Fibroblast of the aortic adventitia (primary cell): ENCODE data around the gene PCSK6. TPM values are rescaled to one million over a fixed set of nuclear protein-coding genes. Genes with fewer than 3 reads are reported as not detected.
"Not testable (repeated sequence)": the region's sequence is repeated elsewhere in the genome, so short reads cannot be mapped to it uniquely, and the experiment has no call there.

ENCODE experiments used
- DNase-seq: peaks from one replicate; pipeline ENCODE4 v3.0.0-alpha.2; 2010; ENCODE audit warnings: low read depth
- H3K4me3 ChIP-seq: 2 replicates; pipeline ENCODE4 v1.5.1; 2011; ENCODE audit warnings: low read depth, mild to moderate bottlenecking, control low read depth, low read length, moderate library complexity
- total RNA-seq: library from RNA; depleted of rRNA; stranded (reverse); fragments of >200 nt; gene quantifications from 2 replicates; pipeline ENCODE4 v1.2.3, GENCODE V29; 2012; ENCODE audit warnings: low replicate concordance
- TF ChIP-seq, protein P1 (sequence below): IDR thresholded peaks from 2 replicates; pipeline ENCODE4 v1.5.1; 2011; ENCODE audit warnings: mild to moderate bottlenecking, low read length, control low read depth, inconsistent platforms; ENCODE audit not compliant: insufficient read depth

PCSK6 gene
- total RNA-seq, 1 donor: 0.81 TPM

DNA sequence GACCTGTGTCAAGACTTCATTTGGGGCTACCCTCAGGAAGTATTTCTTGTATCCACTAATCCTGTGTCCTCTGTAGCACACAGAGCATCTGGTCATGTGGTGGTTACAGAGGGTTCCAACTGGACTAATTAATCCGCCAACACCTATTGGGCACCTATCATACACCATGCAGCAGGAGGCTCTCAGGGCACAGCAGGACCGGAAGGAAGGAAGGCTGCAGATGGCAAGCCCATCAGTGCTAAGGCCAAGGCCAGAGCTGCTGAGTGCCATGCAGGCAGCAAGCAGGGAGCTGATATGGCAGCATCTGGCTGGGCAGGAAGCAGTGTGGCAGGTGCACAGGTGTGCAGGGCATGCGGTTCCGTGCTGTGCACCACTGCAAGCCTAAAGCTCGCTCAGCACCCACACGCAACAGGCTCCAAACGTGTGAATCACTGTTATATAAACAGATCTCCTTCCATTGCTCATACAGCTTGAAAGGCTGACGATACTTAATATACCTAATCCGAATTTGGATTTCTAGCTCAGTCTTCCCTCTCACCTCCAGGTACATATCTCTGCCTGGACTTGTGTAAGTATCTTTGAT, 130.1 kb downstream of the PCSK6 start:
- DNase-seq: no peak
- H3K4me3 ChIP-seq: no peak overlapping the region
- TF ChIP-seq, protein P1, sequence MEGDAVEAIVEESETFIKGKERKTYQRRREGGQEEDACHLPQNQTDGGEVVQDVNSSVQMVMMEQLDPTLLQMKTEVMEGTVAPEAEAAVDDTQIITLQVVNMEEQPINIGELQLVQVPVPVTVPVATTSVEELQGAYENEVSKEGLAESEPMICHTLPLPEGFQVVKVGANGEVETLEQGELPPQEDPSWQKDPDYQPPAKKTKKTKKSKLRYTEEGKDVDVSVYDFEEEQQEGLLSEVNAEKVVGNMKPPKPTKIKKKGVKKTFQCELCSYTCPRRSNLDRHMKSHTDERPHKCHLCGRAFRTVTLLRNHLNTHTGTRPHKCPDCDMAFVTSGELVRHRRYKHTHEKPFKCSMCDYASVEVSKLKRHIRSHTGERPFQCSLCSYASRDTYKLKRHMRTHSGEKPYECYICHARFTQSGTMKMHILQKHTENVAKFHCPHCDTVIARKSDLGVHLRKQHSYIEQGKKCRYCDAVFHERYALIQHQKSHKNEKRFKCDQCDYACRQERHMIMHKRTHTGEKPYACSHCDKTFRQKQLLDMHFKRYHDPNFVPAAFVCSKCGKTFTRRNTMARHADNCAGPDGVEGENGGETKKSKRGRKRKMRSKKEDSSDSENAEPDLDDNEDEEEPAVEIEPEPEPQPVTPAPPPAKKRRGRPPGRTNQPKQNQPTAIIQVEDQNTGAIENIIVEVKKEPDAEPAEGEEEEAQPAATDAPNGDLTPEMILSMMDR: no peak

GRCh38 chr15:101358895-101359294, 130.6 kb downstream of the PCSK6 start:
- DNase-seq: no peak
- TF ChIP-seq, protein P1: no peak

DNA sequence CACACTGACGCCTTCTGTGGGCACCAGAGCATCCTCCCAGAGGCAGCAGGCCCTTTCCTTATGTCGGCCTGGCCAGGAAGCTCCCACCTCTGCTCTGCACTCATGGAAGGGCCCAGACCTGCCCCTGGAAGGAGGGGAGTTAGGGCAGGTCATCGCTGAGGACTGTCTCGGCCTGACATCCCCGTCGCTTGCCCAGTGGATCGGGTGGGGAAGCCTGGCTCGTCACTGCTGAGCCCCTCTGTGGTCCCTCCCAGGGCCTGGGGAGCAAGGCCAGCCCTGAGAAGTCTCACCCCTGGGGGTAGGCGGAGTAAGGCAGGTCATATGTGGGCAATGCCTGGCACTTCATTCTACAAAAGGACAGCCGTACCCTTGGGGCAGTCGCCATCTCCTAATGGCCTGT, 131.6 kb downstream of the PCSK6 start:
- no peak for DNase-seq

More at GRCh38 chr15:101358895-101359294, 130.6 kb downstream of the PCSK6 start:
- no peak overlapping the region for H3K4me3 ChIP-seq

DNA sequence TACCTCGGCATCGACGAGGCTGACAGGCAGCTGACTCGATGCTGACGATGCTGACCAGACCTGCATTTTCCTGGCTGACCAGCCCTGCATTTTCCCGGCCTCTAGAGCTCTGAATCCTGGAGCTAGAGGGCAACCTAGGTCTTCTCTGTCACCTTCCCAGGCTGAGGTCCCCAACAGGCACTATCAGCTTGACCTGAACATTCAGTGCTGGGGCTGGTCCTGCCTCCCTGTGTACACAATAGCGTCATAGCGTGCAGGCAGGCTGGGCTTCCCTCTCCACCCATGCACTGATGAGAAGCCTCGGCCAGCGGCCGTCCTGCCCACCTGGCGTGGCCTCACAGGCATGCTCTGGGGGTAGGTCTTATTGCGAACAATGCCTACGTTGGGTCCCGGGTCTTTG, 132.2 kb downstream of the PCSK6 start:
- TF ChIP-seq, protein P1: no peak
- no peak overlapping the region for H3K4me3 ChIP-seq
- DNase-seq: no peak

More for the DNA sequence above, 131.6 kb downstream of the PCSK6 start:
- no peak overlapping the region for H3K4me3 ChIP-seq
- TF ChIP-seq, protein P1: no peak

DNA sequence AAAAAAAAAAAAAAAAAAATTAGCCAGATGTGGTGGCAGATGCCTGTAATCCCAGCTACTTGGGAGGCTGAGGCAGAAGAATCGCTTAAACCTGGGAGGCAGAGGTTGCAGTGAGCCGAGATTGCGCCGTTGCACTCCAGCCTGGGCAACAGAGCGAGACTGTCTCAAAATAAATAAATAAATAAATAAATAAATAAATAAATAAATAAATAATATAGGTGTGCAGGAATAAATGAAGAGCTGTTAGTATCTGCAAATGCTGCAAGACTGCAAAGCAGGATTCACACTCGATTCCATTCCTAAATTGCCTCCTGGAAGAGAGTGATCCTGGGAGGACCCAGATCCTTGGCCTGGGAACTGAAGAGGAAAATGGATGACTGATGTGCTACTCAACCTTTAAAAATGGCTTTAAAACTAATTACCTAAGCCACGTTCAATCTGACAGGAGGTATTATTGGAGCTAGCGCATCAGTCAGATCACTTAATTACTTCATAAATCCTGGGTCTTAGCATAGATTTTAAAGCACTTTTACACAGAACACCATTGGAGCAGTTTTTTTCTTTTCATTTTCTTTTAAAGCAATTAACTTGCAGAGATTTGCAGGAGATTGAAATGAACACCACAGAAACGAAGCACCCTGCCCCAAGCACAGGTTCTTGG, 132.9 kb downstream of the PCSK6 start:
- not testable (repeated sequence) for DNase-seq

DNA sequence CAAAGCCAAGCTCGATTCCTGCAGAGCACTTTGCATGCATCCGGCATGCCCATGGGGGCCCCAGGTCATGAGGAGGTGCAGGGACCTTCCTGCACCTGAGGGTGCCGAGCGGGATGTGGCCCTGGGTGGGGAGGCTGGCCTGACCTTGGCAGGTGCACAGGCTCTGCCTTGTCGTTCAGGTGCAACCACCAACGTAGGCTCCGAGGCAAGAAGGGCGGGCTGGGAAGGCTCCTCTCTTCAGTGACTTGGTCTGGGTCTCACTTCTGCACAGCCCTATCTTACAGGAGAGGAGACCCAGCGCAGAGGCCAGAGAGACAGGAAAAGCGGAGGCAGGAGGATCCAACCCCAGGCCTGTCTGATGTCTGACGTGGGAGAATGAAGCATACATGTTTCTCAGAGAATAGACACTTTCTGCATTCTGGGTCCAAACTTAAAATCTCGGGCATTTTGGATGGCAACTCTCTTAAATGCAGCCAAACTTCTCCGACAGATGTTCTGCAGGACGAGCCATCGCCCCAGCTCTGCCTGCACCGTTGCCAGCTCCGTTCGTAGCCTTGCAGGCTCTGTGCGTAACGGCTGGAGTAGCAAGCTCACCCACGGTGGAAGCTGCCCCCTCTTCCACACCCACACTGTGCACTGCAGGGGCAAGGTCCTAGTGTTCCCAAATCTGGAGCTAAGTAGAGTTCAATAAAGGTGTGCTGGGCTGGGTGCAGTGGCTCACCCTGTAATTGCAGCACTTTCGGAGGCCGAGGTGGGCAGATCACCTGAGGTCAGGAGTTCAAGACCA, 133.6 kb downstream of the PCSK6 start:
- TF ChIP-seq, protein P1: no peak
- DNase-seq: no peak
- no peak overlapping the region for H3K4me3 ChIP-seq

More for the DNA sequence above, 132.9 kb downstream of the PCSK6 start:
- H3K4me3 ChIP-seq: not testable (repeated sequence)

DNA sequence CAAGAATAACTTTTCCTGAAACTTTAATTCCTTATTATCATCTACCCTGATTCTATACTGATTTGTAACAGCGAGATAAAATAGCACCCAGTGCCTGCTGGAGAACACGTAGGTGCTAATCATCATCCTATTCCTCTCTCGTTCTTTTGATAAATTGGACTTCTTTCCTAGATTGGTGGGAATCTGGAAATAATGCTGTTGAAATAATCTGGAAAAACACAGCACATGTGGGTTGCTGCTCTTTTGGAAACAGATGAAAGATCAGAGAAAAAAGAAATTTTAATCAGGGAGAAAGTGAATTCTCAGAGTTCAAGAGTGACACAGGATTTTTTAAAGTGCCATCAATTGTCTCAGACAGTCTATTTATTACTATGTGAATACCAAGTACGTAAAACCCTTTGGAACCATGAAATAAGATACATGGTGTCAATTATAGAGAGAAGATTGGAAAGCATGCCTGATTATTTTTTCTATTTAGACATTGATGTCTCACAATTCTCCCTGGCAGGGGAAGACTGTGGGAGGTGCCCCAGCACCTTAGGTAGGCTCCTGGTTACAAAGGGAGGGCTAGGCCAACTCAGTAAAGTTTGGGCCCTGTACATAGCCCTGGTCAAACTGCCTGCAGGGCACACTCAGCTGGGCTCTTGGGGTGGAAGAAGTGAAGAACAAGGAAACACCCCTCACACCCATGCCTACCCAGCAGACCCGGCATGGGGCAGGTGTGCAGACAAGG, 134.4 kb downstream of the PCSK6 start:
- no peak for DNase-seq
- TF ChIP-seq, protein P1: no peak
- no peak overlapping the region for H3K4me3 ChIP-seq
